Spleen (tissue), 11 donors: ENCODE data around the gene ME3. TPM values are rescaled to one million over a fixed set of nuclear protein-coding genes. Genes with fewer than 3 reads are reported as not detected.

Source experiments
- DNase-seq: peaks from one replicate; pipeline ENCODE4 v3.0.0-alpha.2; 2020
- H3K27ac ChIP-seq, 8 donors: fragments of 200-600 bp; sonication (generic) in 7 of 8; 1 replicate in 4 of 8; 2 replicates in 4 of 8; pipeline versions ENCODE4 v1.5.0 to v1.8.0; 2016 to 2021; ENCODE audit warnings: inconsistent platforms in 4 of 8, mild to moderate bottlenecking in 4 of 8, moderate library complexity in 1 of 8
- H3K27me3 ChIP-seq, 7 donors: fragments of 200-600 bp; sonication (generic) in 6 of 7; replicated peaks in 1 of 7; 1 replicate in 4 of 7; 2 replicates in 3 of 7; pipeline versions ENCODE4 v1.5.0 to v1.8.0; 2016 to 2021; ENCODE audit warnings: inconsistent platforms in 3 of 7, mild to moderate bottlenecking in 1 of 7
- H3K36me3 ChIP-seq, 6 donors: fragments of 200-600 bp; sonication (generic) in 5 of 6; 1 replicate in 4 of 6; 2 replicates in 2 of 6; pipeline versions ENCODE4 v1.5.0 to v1.8.0; 2016 to 2021; ENCODE audit warnings: inconsistent platforms in 2 of 6
- H3K4me1 ChIP-seq, 6 donors: fragments of 200-600 bp; sonication (generic) in 5 of 6; 1 replicate in 3 of 6; 2 replicates in 3 of 6; pipeline versions ENCODE4 v1.5.0 to v1.8.0; 2016 to 2021; ENCODE audit warnings: inconsistent platforms in 3 of 6
- H3K4me3 ChIP-seq, 8 donors: fragments of 200-600 bp; sonication (generic) in 7 of 8; 1 replicate in 4 of 8; 2 replicates in 4 of 8; pipeline versions ENCODE4 v1.5.0 to v1.8.0; 2016 to 2021; ENCODE audit warnings: inconsistent platforms in 4 of 8, mild to moderate bottlenecking in 4 of 8, moderate library complexity in 2 of 8
- H3K9me3 ChIP-seq, 8 donors: fragments of 200-600 bp; sonication (generic) in 7 of 8; 1 replicate in 4 of 8; 2 replicates in 4 of 8; pipeline versions ENCODE4 v1.5.0 to v1.8.0; 2016 to 2021; ENCODE audit warnings: inconsistent platforms in 4 of 8
- CTCF ChIP-seq, 11 experiments: fragments of 200-600 bp in 7 of 11; fragments of 450-650 bp in 4 of 11; sonication (generic) in 4 of 11; IDR thresholded peaks in 8 of 11; conservative IDR thresholded peaks in 3 of 11; 1 replicate in 7 of 11; 2 replicates in 4 of 11; pipeline versions ENCODE4 v1.4.0 to v1.8.0; 2016 to 2021; ENCODE audit warnings: antibody characterized with exemption in 11 of 11, inconsistent platforms in 4 of 11, mild to moderate bottlenecking in 1 of 11
- POLR2A ChIP-seq, 3 donors: fragments of 450-650 bp; IDR thresholded peaks; one replicate each; pipeline ENCODE4 v1.5.1; 2017; ENCODE audit warnings: antibody characterized with exemption in 3 of 3, mild to moderate bottlenecking in 1 of 3
- POLR2AphosphoS5 ChIP-seq, 3 donors: sonication (generic); formaldehyde crosslinking; IDR thresholded peaks; one replicate each; pipeline ENCODE4 v1.5.1; 2017; ENCODE audit warnings: antibody characterized with exemption in 3 of 3
- WGBS, 5 donors: extraction: QIAGEN DNeasy Blood & Tissue Kit in 3 of 5; methylation state at CpG; one replicate each; pipeline versions ENCODE4 v1.1.5 to v1.1.7; 2013 to 2018; 5-methylcytosine and 5-hydroxymethylcytosine counted together
- intact Hi-C: fragments of 100-400 bp; cut with DNase I; formaldehyde crosslinking; loops from one replicate; pipeline ENCODE4 v1.15.0; 2023; ENCODE audit warnings: low total_unique reads
- polyA plus RNA-seq, 3 donors: library from polyadenylated mRNA; stranded (reverse); fragments of 200-250 nt; gene quantifications; one replicate each; pipeline ENCODE4 v1.2.1, GENCODE V29; 2013
- total RNA-seq, 7 donors: library from RNA; depleted of rRNA in 3 of 7; stranded (reverse); fragments of >200 nt in 3 of 7; fragmentation: NEBNext Ultra II Directional in 4 of 7; extraction: Animal tissue kit (Norgen Biotek cat#: 25700) in 4 of 7; gene quantifications; one replicate each; pipeline versions ENCODE4 v1.1.0 to v1.2.1, GENCODE V29; 2016 to 2021
- donor health status: healthy with polysubstance abuse.
- donor health status: DM: no; HTN: no; CAD: no; lungs with moderate emphysema.
- donor health status: DM: no; HTN: no; CAD: no.
- donor health status: Bipolar disorder and iron deficiency.
- donor health status: healthy.
- donor health status: DM: no; HTN: no; CAD: no.
- donor health status: DM: yes; HTN: yes; CAD: no.

ME3 gene
- total and polyA plus RNA-seq, 10 donors: 6.4 to 25.9 (median 18.3) TPM

GRCh38 chr11:86692746-86693145, 20.3 kb upstream of the ME3 start:
- H3K9me3 ChIP-seq: no peaks in the 10 kb centered on the region
- no peak for DNase-seq
- intact Hi-C loops: no loop called here
- no peaks in the 10 kb centered on the region for H3K27me3 ChIP-seq
- 64 to 97% (median 88%) methylated on average over 1 of the region's 1 CpG for WGBS, 5 donors
- H3K4me1 ChIP-seq: peaks cover 0 to 5% (median 0%) of the 10 kb centered on the region in 6 donors
- TF ChIP-seq POLR2AphosphoS5 (IDR thresholded peaks at IDR 0.05): no peak
- no peak for TF ChIP-seq POLR2A (IDR thresholded peaks at IDR 0.05)
- no peak for TF ChIP-seq CTCF (IDR thresholded peaks at IDR 0.05 in 8 of 11, conservative IDR thresholded peaks at IDR 0.05 in 3 of 11)
- H3K4me3 ChIP-seq: no peak overlapping the region
- no peaks in the 10 kb centered on the region for H3K36me3 ChIP-seq
- no peak overlapping the region for H3K27ac ChIP-seq

- no peak for DNase-seq
- H3K36me3 ChIP-seq: no peaks in the 10 kb centered on the region
- WGBS, 5 donors: 94 to 100% (median 98%) methylated on average over 1 of the region's 1 CpG
- no peak overlapping the region for H3K4me3 ChIP-seq
- peaks cover 0 to 5% (median 0%) of the 10 kb centered on the region in 6 donors for H3K4me1 ChIP-seq
- H3K9me3 ChIP-seq: no peaks in the 10 kb centered on the region
- no peaks in the 10 kb centered on the region for H3K27me3 ChIP-seq
- intact Hi-C loops: no loop called here
- no peak overlapping the region for H3K27ac ChIP-seq
- no peak for TF ChIP-seq POLR2AphosphoS5 (IDR thresholded peaks at IDR 0.05)
- no peak for TF ChIP-seq POLR2A (IDR thresholded peaks at IDR 0.05)
- TF ChIP-seq CTCF (IDR thresholded peaks at IDR 0.05 in 8 of 11, conservative IDR thresholded peaks at IDR 0.05 in 3 of 11): no peak
These were observed 19.9 kb upstream of the ME3 start for GRCh38 chr11:86692317-86692716.

- no peak for DNase-seq
These were observed 16.2 kb upstream of the ME3 start for GRCh38 chr11:86688398-86689179.

More at GRCh38 chr11:86688398-86689179, 16.2 kb upstream of the ME3 start:
- Histone ChIP-seq H3K36me3 (no peaks in the 10 kb centered on the region), H3K4me1 (no peaks in the 10 kb centered on the region), H3K4me3 (no peak overlapping the region), H3K9me3 (no peaks in the 10 kb centered on the region), H3K27me3 (no peaks in the 10 kb centered on the region), H3K27ac (no peak overlapping the region)
- TF ChIP-seq CTCF (IDR thresholded peaks at IDR 0.05 in 8 of 11, conservative IDR thresholded peaks at IDR 0.05 in 3 of 11) (no peak), POLR2A (IDR thresholded peaks at IDR 0.05) (no peak), POLR2AphosphoS5 (IDR thresholded peaks at IDR 0.05) (no peak)
- 43 to 87% (median 67%) methylated on average over 4 of the region's 4 CpGs for WGBS, 5 donors
- intact Hi-C loops: no loop called here
